AG09309 (cell line): ENCODE measurements around the gene TMEM128.
"Not testable (repeated sequence)": the region's sequence is repeated elsewhere in the genome, so short reads cannot be mapped to it uniquely, and the experiment has no call there.

Experiments used
- DNase-seq: peaks from one replicate; pipeline ENCODE4 v3.0.0-alpha.2; 2010; ENCODE audit warnings: low read depth
- H3K4me3 ChIP-seq: 2 replicates; pipeline ENCODE4 v1.5.1; 2011; ENCODE audit warnings: mild to moderate bottlenecking, low read depth, low read length, moderate library complexity; ENCODE audit not compliant: control insufficient read depth
- TF ChIP-seq, protein P1 (sequence below): IDR thresholded peaks from 2 replicates; pipeline ENCODE4 v1.5.1; 2011; ENCODE audit warnings: mild to moderate bottlenecking, low read depth, low read length, inconsistent platforms; ENCODE audit not compliant: insufficient read depth, control insufficient read depth; ENCODE audit errors: missing control alignments

Gene TMEM128

DNA sequence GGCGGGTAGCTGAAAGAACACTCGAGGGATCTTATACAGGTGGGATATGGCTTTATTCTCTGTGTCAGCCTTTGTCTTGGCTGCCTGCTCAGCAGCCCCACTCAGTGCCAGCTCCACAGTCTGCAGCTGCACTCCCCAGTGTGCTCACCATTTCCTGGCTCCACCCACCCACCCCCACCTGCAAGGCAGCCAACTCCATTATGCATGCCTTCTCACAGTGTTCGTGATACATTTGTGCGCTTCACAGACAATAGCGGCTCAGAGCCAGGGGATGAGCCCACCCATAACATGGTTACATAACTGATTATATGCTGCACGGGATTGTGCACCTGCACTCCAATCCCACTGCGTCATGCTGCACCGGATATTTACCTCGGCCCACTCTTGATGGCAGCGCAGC is 8.8 kb upstream of the TMEM128 start:
- no peak for DNase-seq
- TF ChIP-seq, protein P1, sequence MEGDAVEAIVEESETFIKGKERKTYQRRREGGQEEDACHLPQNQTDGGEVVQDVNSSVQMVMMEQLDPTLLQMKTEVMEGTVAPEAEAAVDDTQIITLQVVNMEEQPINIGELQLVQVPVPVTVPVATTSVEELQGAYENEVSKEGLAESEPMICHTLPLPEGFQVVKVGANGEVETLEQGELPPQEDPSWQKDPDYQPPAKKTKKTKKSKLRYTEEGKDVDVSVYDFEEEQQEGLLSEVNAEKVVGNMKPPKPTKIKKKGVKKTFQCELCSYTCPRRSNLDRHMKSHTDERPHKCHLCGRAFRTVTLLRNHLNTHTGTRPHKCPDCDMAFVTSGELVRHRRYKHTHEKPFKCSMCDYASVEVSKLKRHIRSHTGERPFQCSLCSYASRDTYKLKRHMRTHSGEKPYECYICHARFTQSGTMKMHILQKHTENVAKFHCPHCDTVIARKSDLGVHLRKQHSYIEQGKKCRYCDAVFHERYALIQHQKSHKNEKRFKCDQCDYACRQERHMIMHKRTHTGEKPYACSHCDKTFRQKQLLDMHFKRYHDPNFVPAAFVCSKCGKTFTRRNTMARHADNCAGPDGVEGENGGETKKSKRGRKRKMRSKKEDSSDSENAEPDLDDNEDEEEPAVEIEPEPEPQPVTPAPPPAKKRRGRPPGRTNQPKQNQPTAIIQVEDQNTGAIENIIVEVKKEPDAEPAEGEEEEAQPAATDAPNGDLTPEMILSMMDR = no peak

DNA sequence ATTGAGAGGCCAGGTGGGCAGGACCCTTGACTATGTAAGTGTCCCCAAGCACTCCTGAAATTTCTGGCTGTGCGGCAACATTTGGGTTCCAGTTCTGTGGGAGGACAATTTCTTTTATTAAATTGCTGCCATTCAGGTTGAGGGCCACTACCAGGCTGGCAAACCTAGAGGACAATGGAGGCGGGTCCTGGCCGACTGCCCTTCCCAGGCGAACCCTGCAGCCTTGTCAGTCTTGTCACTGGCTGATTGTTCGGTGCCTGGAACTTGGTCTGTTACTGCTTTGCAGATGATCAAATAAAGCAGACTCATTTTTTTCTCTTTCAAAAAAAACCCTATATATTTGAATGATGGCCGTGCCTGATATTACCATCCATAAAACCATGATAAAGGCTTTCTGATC is 6.6 kb upstream of the TMEM128 start:
- no peak overlapping the region for H3K4me3 ChIP-seq
- TF ChIP-seq, protein P1 = no peak
- no peak for DNase-seq

More for the DNA sequence above, 8.8 kb upstream of the TMEM128 start:
- no peak overlapping the region for H3K4me3 ChIP-seq

DNA sequence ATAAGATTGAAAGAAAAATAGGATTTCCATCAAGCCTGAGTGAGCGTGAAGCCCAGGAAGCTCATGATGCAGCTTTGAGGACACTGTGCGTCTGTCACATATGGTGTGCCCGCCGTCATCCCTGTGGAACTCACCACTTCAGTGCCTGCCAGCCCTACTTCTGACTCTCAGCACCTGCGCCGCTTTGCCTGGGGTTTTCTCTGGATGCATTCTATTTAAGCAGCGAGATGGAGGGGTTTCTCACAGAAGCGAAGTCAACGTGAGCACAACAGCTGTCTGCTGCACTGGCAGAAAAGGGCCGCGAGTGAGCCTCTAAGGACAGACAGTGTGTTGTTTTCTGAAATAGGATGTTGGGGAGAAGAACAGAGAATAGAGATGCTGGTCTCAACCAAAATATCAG is 6.2 kb upstream of the TMEM128 start:
- TF ChIP-seq, protein P1 = no peak
- DNase-seq = no peak
- H3K4me3 ChIP-seq = no peak overlapping the region

DNA sequence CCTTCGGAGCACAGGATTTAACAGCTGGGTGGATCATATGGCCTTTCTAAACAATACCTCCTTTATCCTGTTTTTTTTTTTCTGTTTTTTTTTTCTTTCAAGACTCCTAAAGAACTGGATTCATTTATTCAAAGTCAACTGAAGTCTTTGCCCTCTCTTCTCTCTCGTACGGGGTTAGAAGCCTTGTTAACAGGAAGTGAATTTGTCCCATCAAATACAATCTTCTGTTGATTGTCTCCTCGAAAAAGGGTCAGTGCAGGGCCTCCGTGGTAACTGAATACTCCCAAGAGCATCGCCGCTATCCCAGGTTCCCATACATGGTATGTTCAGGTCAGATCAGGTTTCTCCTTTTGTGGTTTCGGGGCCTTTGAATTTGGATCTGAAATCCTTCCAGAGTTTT is 1.8 kb upstream of the TMEM128 start:
- TF ChIP-seq, protein P1 = no peak
- no peak overlapping the region for H3K4me3 ChIP-seq
- no peak for DNase-seq

DNA sequence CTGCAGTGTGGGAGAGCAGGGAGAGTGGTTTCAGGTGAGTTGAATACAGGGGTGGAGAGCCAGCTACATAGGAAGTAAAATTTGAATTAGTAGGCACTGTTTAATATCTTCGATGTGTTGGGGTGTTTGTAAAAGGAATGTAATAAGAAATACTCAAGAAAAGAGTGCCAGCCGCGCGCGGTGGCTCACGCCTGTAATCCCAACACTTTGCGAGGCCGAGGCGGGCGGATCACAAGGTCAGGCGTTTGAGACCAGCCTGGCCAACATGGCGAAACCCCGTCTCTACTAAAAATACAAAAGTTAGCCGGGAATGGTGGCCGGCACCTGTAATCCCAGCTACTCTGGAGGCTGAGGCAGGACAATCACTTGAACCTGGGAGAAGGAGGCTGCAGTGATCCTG is 1.3 kb upstream of the TMEM128 start:
- H3K4me3 ChIP-seq, DNase-seq: not testable (repeated sequence)

DNA sequence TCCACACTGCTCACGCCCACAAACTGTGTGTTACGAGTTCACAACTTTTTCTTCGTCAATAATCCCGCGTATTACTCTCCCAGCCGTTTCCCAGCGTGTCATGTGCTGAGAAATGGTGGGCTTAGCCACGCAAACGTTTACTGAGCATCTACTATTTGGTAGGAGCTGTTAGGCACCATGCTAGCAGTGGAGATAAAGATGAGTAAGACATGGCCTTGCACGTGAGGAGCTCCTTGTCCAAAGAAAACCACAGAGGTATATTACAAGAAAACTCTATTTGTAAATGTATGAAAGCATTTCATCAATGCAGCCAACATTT is 821 bp upstream of the TMEM128 start:
- TF ChIP-seq, protein P1 = no peak
- no peak for DNase-seq
- peak overlapping the region; percentile 64 for H3K4me3 ChIP-seq

DNA sequence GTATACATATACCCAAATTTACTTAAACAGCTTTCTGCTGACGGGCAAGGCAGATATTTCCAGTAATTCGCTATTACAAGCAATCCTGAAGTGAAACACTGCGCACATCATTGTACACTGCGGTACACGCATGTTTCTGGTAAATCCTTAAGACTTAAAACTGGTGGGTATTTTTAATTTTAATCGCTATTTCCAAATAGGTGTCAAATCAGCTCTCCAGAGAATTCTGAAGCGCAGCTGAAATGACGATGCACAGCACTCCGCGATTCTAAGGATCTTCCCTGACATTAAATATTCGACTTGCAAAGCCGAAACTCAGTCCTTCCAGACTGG is 361 bp downstream of the TMEM128 start:
- TF ChIP-seq, protein P1 = no peak
- DNase-seq = no peak
- peak overlapping the region; percentile 64 for H3K4me3 ChIP-seq
